HepG2 (cell line): ENCODE results near the gene TMCC2. TPM values are rescaled to one million over a fixed set of nuclear protein-coding genes. Genes with fewer than 3 reads are reported as not detected.
A peak's percentile ranks its signal among the peaks of the same experiment; 100 is the strongest.

Experiments used
- GZF1 ChIP-seq: sonication (generic); formaldehyde crosslinking; IDR thresholded peaks from 2 replicates; pipeline ENCODE4 v1.5.1; 2020; ENCODE audit warnings: mild to moderate bottlenecking, missing genetic modification reagents
- JARID2 ChIP-seq: sonication (generic); formaldehyde crosslinking; IDR thresholded peaks from 2 replicates; pipeline ENCODE4 v1.8.1; 2023; ENCODE audit warnings: missing genetic modification reagents, inconsistent platforms; ENCODE audit not compliant: insufficient replicate concordance
- LCORL ChIP-seq, 2 experiments: fragments of 450-650 bp in 1 of 2; sonication (generic) in 1 of 2; formaldehyde crosslinking in 1 of 2; IDR thresholded peaks; 2 replicates each; pipeline versions ENCODE4 v1.5.0 to v1.6.1; 2017 to 2020; ENCODE audit warnings: antibody characterized with exemption in 1 of 2, missing genetic modification reagents in 1 of 2
- NPAS2 ChIP-seq: sonication (generic); formaldehyde crosslinking; IDR thresholded peaks from 2 replicates; pipeline ENCODE4 v1.8.0; 2022; ENCODE audit warnings: mild to moderate bottlenecking, missing genetic modification reagents, borderline replicate concordance
- TEF ChIP-seq: sonication (generic); formaldehyde crosslinking; IDR thresholded peaks from 2 replicates; pipeline ENCODE4 v1.5.0; 2020; ENCODE audit warnings: missing genetic modification reagents
- TGIF2 ChIP-seq: IDR thresholded peaks from 2 replicates; pipeline ENCODE4 v1.6.1; 2016; ENCODE audit warnings: control low read depth, missing compliant biosample characterization
- TMF1 ChIP-seq: sonication (generic); formaldehyde crosslinking; IDR thresholded peaks from 2 replicates; pipeline ENCODE4 v1.8.1; 2022; ENCODE audit warnings: low read depth, missing genetic modification reagents
- ZHX2 ChIP-seq, 2 experiments: sonication (generic) in 1 of 2; formaldehyde crosslinking in 1 of 2; IDR thresholded peaks; 2 replicates each; pipeline versions ENCODE4 v1.6.1 to v1.9.0; 2014 to 2022; ENCODE audit warnings: antibody characterized with exemption in 1 of 2, borderline replicate concordance in 1 of 2, inconsistent platforms in 1 of 2, low read depth in 1 of 2, missing genetic modification reagents in 1 of 2
- ZNF446 ChIP-seq: sonication (generic); formaldehyde crosslinking; IDR thresholded peaks from 2 replicates; pipeline ENCODE4 v1.5.0; 2020; ENCODE audit warnings: mild to moderate bottlenecking, missing genetic modification reagents
- ZNF614 ChIP-seq: IDR thresholded peaks from 2 replicates; pipeline ENCODE4 v1.6.1; 2018; ENCODE audit warnings: missing biosample characterization, missing genetic modification reagents, inconsistent platforms, borderline replicate concordance
- ZNF780A ChIP-seq: sonication (generic); formaldehyde crosslinking; IDR thresholded peaks from 2 replicates; pipeline ENCODE4 v1.8.0; 2022; ENCODE audit warnings: mild to moderate bottlenecking, missing genetic modification reagents, moderate library complexity
- ZSCAN12 ChIP-seq: sonication (generic); formaldehyde crosslinking; IDR thresholded peaks from 2 replicates; pipeline ENCODE4 v1.9.0; 2021; ENCODE audit warnings: mild to moderate bottlenecking, missing genetic modification reagents
- polyA plus RNA-seq, 8 experiments: library from polyadenylated mRNA; depleted of rRNA in 3 of 8; stranded (reverse) in 7 of 8; unstranded in 1 of 8; fragments of >200 nt; fragmentation: Illumina TruSeq in 4 of 8; extraction: Trizol in 4 of 8; gene quantifications; 2 replicates each; pipeline versions ENCODE4 v1.2.1 to v1.2.3, GENCODE V29; 2011 to 2016; ENCODE audit warnings: low read depth in 4 of 8, missing spikeins in 1 of 8, mixed read lengths in 1 of 8; ENCODE audit not compliant: insufficient read depth in 1 of 8
- total RNA-seq, 5 experiments: library from RNA; depleted of rRNA; stranded (reverse); fragments of >200 nt; fragmentation: Illumina TruSeq; extraction: Trizol; gene quantifications; 2 replicates each; pipeline ENCODE4 v1.2.3, GENCODE V29; 2016; ENCODE audit warnings: low read depth in 1 of 5
- TF ChIP-seq, protein P1 (sequence below): sonication (generic); formaldehyde crosslinking; IDR thresholded peaks from 2 replicates; pipeline ENCODE4 v1.8.1; 2022; ENCODE audit warnings: low read depth, mild to moderate bottlenecking, missing genetic modification reagents
- TF ChIP-seq, protein P2 (sequence below): sonication (generic); formaldehyde crosslinking; IDR thresholded peaks from 2 replicates; pipeline ENCODE4 v1.4.0; 2020; ENCODE audit warnings: mild to moderate bottlenecking, missing genetic modification reagents, borderline replicate concordance

Gene TMCC2
- total and polyA plus RNA-seq, 2 of the 13 experiments (the other 11 are each of a cell fraction or from before 2014, with no cell fraction given), result 0.12 to 0.24 TPM

GRCh38 chr1:205210756-205211168 lies 17.0 kb upstream of the TMCC2 start (continued):
- TF ChIP-seq TEF (CRISPR knock-in tag) (0 out of 2 replicates have a peak, but pooled peaks have one; percentile 18), TMF1 (CRISPR knock-in tag) (no peak), NPAS2 (CRISPR knock-in tag) (0 out of 2 replicates have a peak, but pooled peaks have one; percentile 59), TGIF2 (CRISPR knock-in tag) (no peak), JARID2 (CRISPR knock-in tag) (no peak), ZNF614 (CRISPR knock-in tag) (0 out of 2 replicates have a peak, but pooled peaks have one; percentile 3), ZHX2 (IDR thresholded peaks at IDR 0.05; ENCODE audit: low read depth) (no peak), ZHX2 (CRISPR knock-in tag; IDR thresholded peaks at IDR 0.05; ENCODE audit: borderline replicate concordance) (0 out of 2 replicates have a peak, but pooled peaks have one; percentile 67), ZSCAN12 (CRISPR knock-in tag) (peak; percentile 39; the same call in 1 of the 2 replicates), ZNF780A (CRISPR knock-in tag) (0 out of 2 replicates have a peak, but pooled peaks have one; percentile 4), LCORL (IDR thresholded peaks at IDR 0.05) (no peak), LCORL (CRISPR knock-in tag; IDR thresholded peaks at IDR 0.05) (no peak), ZNF446 (CRISPR knock-in tag) (0 out of 2 replicates have a peak, but pooled peaks have one; percentile 13), GZF1 (CRISPR knock-in tag) (no peak)
- TF ChIP-seq, protein P1, sequence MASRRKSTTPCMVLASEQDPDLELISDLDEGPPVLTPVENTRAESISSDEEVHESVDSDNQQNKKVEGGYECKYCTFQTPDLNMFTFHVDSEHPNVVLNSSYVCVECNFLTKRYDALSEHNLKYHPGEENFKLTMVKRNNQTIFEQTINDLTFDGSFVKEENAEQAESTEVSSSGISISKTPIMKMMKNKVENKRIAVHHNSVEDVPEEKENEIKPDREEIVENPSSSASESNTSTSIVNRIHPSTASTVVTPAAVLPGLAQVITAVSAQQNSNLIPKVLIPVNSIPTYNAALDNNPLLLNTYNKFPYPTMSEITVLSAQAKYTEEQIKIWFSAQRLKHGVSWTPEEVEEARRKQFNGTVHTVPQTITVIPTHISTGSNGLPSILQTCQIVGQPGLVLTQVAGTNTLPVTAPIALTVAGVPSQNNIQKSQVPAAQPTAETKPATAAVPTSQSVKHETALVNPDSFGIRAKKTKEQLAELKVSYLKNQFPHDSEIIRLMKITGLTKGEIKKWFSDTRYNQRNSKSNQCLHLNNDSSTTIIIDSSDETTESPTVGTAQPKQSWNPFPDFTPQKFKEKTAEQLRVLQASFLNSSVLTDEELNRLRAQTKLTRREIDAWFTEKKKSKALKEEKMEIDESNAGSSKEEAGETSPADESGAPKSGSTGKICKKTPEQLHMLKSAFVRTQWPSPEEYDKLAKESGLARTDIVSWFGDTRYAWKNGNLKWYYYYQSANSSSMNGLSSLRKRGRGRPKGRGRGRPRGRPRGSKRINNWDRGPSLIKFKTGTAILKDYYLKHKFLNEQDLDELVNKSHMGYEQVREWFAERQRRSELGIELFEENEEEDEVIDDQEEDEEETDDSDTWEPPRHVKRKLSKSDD, result no peak
- TF ChIP-seq, protein P2, sequence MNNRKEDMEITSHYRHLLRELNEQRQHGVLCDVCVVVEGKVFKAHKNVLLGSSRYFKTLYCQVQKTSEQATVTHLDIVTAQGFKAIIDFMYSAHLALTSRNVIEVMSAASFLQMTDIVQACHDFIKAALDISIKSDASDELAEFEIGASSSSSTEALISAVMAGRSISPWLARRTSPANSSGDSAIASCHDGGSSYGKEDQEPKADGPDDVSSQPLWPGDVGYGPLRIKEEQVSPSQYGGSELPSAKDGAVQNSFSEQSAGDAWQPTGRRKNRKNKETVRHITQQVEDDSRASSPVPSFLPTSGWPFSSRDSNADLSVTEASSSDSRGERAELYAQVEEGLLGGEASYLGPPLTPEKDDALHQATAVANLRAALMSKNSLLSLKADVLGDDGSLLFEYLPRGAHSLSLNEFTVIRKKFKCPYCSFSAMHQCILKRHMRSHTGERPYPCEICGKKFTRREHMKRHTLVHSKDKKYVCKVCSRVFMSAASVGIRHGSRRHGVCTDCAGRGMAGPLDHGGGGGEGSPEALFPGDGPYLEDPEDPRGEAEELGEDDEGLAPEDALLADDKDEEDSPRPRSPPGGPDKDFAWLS (CRISPR knock-in tag), result no peak
